Smooth muscle cell (in vitro differentiated cells): Measurements from ENCODE around the gene EDARADD. TPM values are rescaled to one million over a fixed set of nuclear protein-coding genes. Genes with fewer than 3 reads are reported as not detected.
A peak's percentile ranks its signal among the peaks of the same experiment; 100 is the strongest.

ENCODE experiments used
- DNase-seq: peaks from one replicate; lab custom pipeline; 2025; ENCODE audit not compliant: unreplicated experiment; lab: John Stamatoyannopoulos, UW
- H2AFZ ChIP-seq: fragments of 200-600 bp; sonication (generic); 2 replicates; pipeline ENCODE4 v1.6.0; 2016; ENCODE audit warnings: antibody characterized with exemption, low read depth, mild to moderate bottlenecking
- H3F3A ChIP-seq: fragments of 200-600 bp; sonication (generic); 2 replicates; pipeline ENCODE4 v1.6.0; 2017; ENCODE audit warnings: antibody characterized with exemption, low read depth
- H3K27ac ChIP-seq: fragments of 200-600 bp; sonication (generic); 2 replicates; pipeline ENCODE4 v1.5.1; 2016; ENCODE audit warnings: low read depth, mild to moderate bottlenecking
- H3K27me3 ChIP-seq: fragments of 200-600 bp; sonication (generic); 2 replicates; pipeline ENCODE4 v1.6.1; 2016; ENCODE audit warnings: low read depth, mild to moderate bottlenecking
- H3K36me3 ChIP-seq: fragments of 200-600 bp; sonication (generic); 2 replicates; pipeline ENCODE4 v1.5.1; 2016; ENCODE audit warnings: low read depth
- H3K4me1 ChIP-seq: fragments of 200-600 bp; sonication (generic); 2 replicates; pipeline ENCODE4 v1.5.1; 2016; ENCODE audit warnings: low read depth
- H3K4me2 ChIP-seq: fragments of 200-600 bp; sonication (generic); 2 replicates; pipeline ENCODE4 v1.6.0; 2016; ENCODE audit warnings: mild to moderate bottlenecking
- H3K4me3 ChIP-seq: fragments of 200-600 bp; sonication (generic); 2 replicates; pipeline ENCODE4 v1.5.1; 2016; ENCODE audit warnings: mild to moderate bottlenecking
- H3K79me2 ChIP-seq: fragments of 200-600 bp; sonication (generic); 2 replicates; pipeline ENCODE4 v1.6.0; 2016; ENCODE audit warnings: low read depth, mild to moderate bottlenecking
- H3K9ac ChIP-seq: fragments of 200-600 bp; sonication (generic); 2 replicates; pipeline ENCODE4 v1.6.0; 2016; ENCODE audit warnings: low read depth
- H3K9me3 ChIP-seq: fragments of 200-600 bp; sonication (generic); replicated peaks from 2 replicates; pipeline ENCODE4 v1.5.1; 2016; ENCODE audit warnings: low read depth
- H4K20me1 ChIP-seq: fragments of 200-600 bp; sonication (generic); 2 replicates; pipeline ENCODE4 v1.6.0; 2016; ENCODE audit warnings: low read depth
- CTCF ChIP-seq: fragments of 200-600 bp; sonication (generic); IDR thresholded peaks from 2 replicates; pipeline ENCODE4 v1.5.1; 2017; ENCODE audit warnings: borderline replicate concordance, mild to moderate bottlenecking, antibody characterized with exemption; ENCODE audit not compliant: insufficient read depth, poor library complexity, severe bottlenecking
- WGBS: methylation state at CpG from one replicate; pipeline ENCODE4 v1.1.7; 2016; ENCODE audit warnings: low lambda C conversion rate; 5-methylcytosine and 5-hydroxymethylcytosine counted together
- polyA plus RNA-seq: library from polyadenylated mRNA; unstranded; fragments of >200 nt; fragmentation: Nextera tagmentation; extraction: Ambion mirVana; gene quantifications from 2 replicates; pipeline ENCODE4 v1.2.1, GENCODE V29; 2016
- total RNA-seq: library from RNA; depleted of rRNA; stranded (reverse); fragments of >200 nt; gene quantifications from 2 replicates; pipeline ENCODE4 v1.2.3, GENCODE V29; 2014

Gene EDARADD
- total and polyA plus RNA-seq, 2 experiments from 2014 or later: 5.8 to 7.7 TPM

DNA sequence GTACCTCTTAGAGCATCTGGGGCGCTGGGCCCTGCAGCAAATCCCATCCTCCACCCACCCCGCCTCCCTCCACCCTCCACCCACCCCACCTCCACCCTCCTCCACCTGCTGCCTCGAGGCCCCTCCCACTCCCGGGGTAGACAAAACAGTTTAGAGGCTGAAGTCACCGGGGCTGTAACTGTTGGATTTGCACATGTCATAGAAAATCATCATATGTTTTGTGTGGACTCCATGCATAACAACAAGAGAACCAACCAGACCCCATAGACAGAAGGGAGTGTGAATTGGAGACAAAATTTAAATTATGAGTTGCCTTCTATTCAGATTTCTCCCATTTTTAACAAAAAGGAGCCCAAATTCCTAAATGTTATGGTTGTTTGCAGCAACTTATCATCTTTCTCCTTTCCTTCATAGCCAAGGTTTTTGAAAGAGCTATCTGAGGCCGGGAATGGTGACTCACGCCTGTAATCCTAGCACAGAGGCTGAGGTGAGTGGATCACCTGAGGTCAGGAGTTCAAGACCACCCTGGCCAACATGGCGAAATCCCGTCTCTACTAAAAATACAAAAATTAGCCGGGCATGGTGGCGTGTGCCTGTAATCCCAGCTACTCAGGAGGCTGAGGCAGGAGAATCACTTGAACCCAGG is 101.5 kb downstream of the EDARADD start:
- H3K9me3 ChIP-seq: no peaks in the 10 kb centered on the region
- H3K4me2 ChIP-seq: no peak overlapping the region
- H3K4me1 ChIP-seq: no peaks in the 10 kb centered on the region
- WGBS: 65% methylated on average over 10 of the region's 11 CpGs
- H3K4me3 ChIP-seq: no peak overlapping the region
- no peak for TF ChIP-seq CTCF
- H3K27ac ChIP-seq: no peak overlapping the region
- no peak overlapping the region for H2AFZ ChIP-seq
- H3K27me3 ChIP-seq: no peaks in the 10 kb centered on the region
- H3K36me3 ChIP-seq: no peaks in the 10 kb centered on the region
- no peak for DNase-seq
- no peaks in the 10 kb centered on the region for H3F3A ChIP-seq
- no peaks in the 10 kb centered on the region for H3K79me2 ChIP-seq
- no peaks in the 10 kb centered on the region for H4K20me1 ChIP-seq
- H3K9ac ChIP-seq: no peak overlapping the region

- 72% methylated on average over 6 of the region's 6 CpGs for WGBS
- no peaks in the 10 kb centered on the region for H3K36me3 ChIP-seq
Measured at GRCh38 chr1:236497908-236498307, 103.8 kb downstream of the EDARADD start.

GRCh38 chr1:236501093-236501492 is 107.0 kb downstream of the EDARADD start:
- DNase-seq: no peak
- Histone ChIP-seq H3K36me3 (no peaks in the 10 kb centered on the region), H3K4me3 (no peak overlapping the region), H3K9me3 (no peaks in the 10 kb centered on the region), H3F3A (peaks cover 6% of the 10 kb centered on the region), H3K27ac (no peak overlapping the region), H3K9ac (no peak overlapping the region), H3K79me2 (no peaks in the 10 kb centered on the region), H3K4me1 (peaks cover 6% of the 10 kb centered on the region), H2AFZ (no peak overlapping the region), H3K27me3 (no peaks in the 10 kb centered on the region), H3K4me2 (no peak overlapping the region), H4K20me1 (no peaks in the 10 kb centered on the region)
- 94% methylated on average over 6 of the region's 6 CpGs for WGBS
- no peak for TF ChIP-seq CTCF

More at GRCh38 chr1:236497908-236498307, 103.8 kb downstream of the EDARADD start:
- Histone ChIP-seq H3K4me1 (peaks cover 3% of the 10 kb centered on the region), H2AFZ (no peak overlapping the region), H4K20me1 (no peaks in the 10 kb centered on the region), H3K27ac (no peak overlapping the region), H3F3A (peaks cover 4% of the 10 kb centered on the region), H3K9me3 (no peaks in the 10 kb centered on the region), H3K4me3 (no peak overlapping the region), H3K9ac (no peak overlapping the region), H3K27me3 (no peaks in the 10 kb centered on the region), H3K4me2 (no peak overlapping the region), H3K79me2 (no peaks in the 10 kb centered on the region)
- no peak for TF ChIP-seq CTCF
- DNase-seq: no peak

DNA sequence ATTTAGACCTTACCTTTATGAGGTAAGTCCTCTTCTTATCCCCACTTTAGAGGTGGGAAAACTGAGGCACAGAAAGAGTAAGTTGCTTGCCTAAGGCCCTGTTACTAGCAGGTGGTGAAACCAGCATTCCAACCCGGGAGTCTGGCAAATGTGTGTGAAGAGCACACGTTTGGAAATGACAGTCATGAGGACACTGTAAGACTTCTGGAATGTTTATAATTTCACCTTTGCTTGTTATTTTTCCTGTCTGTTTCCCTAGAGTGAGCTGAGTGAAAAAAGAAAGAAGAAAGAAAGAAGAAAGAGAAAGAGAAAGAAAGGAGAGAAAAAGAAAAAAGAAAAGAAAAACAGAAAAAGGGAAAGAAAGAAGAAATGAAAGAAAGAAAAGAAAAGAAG is 108.5 kb downstream of the EDARADD start:
- Histone ChIP-seq H3K36me3 (no peaks in the 10 kb centered on the region), H3K9me3 (no peaks in the 10 kb centered on the region), H3K4me1 (peaks cover 6% of the 10 kb centered on the region), H3F3A (peaks cover 6% of the 10 kb centered on the region), H3K27ac (peak overlapping the region; percentile 85), H4K20me1 (no peaks in the 10 kb centered on the region), H3K27me3 (no peaks in the 10 kb centered on the region), H3K4me2 (peak overlapping the region; percentile 76), H3K4me3 (peak overlapping the region; percentile 35), H3K79me2 (no peaks in the 10 kb centered on the region), H2AFZ (peak overlapping the region; percentile 95), H3K9ac (peak overlapping the region; percentile 53)
- no peak for TF ChIP-seq CTCF
- DNase-seq: no peak
- 9% methylated on average over 2 of the region's 2 CpGs for WGBS
